MM.1S (cell line): ENCODE results near the gene TMEM63B.

ENCODE experiments used
- CTCF ChIP-seq: fragments of 300-600 bp; sonication (generic); IDR thresholded peaks from 2 replicates; pipeline ENCODE4 v1.5.1; 2016; ENCODE audit warnings: antibody characterized with exemption, low read length, mixed read lengths
- EZH2 ChIP-seq: fragments of 300-600 bp; sonication (generic); optimal IDR thresholded peaks from 2 replicates; pipeline ENCODE3; 2017; ENCODE audit warnings: low read depth, mild to moderate bottlenecking, antibody characterized with exemption, low read length, mixed read lengths
- EZH2phosphoT487 ChIP-seq: fragments of 300-600 bp; sonication (generic); IDR thresholded peaks from 2 replicates; pipeline ENCODE4 v1.6.1; 2018; ENCODE audit warnings: antibody characterized with exemption, low read length

GRCh38 chr6:44093066-44093465, 34.3 kb upstream of the TMEM63B start:
- TF ChIP-seq CTCF (no peak), EZH2phosphoT487 (no peak), EZH2 (no peak)
